GM12878 (cell line): ENCODE measurements around the gene PRAF2. TPM values are rescaled to one million over a fixed set of nuclear protein-coding genes. Genes with fewer than 3 reads are reported as not detected.

Experiments
- ATAC-seq: fragments of 200-7000 bp; cut with Tn5 transposase; 3 replicates; pipeline ENCODE4 v1.9.1; 2020; ENCODE audit warnings: mild to moderate bottlenecking, moderate library complexity
- BruUV-seq: library from RNA; stranded (reverse); fragments of 400-500 nt; replicated peaks from 2 replicates; lab custom pipeline; 2021; lab: Mats Ljungman, UMichigan
- CTCF ChIA-PET: fragments of 300-600 bp; sonication (Branson Sonifier 250); formaldehyde crosslinking; extraction: SDS; loops from one replicate; lab custom pipeline; 2021; ENCODE audit warnings: inconsistent platforms; lab: Yijun Ruan, JAX
- POLR2A ChIA-PET: fragments of 350-600 bp; formaldehyde crosslinking; extraction: SDS; loops from one replicate; lab custom pipeline; 2021; ENCODE audit warnings: inconsistent platforms; lab: Charles Lee
- RAD21 ChIA-PET: fragments of 300-600 bp; sonication (Branson Sonifier 250); formaldehyde crosslinking; loops from one replicate; lab custom pipeline; 2023; ENCODE audit warnings: antibody characterized with exemption; ENCODE audit not compliant: unreplicated experiment; lab: Charles Lee
- SMC1A ChIA-PET: fragments of 300-600 bp; sonication (Branson Sonifier 250); formaldehyde crosslinking; loops from one replicate; lab custom pipeline; 2023; ENCODE audit not compliant: unreplicated experiment, uncharacterized antibody; lab: Charles Lee
- DNase-seq: peaks from one replicate; pipeline ENCODE4 v3.0.0-alpha.2; 2011; ENCODE audit warnings: low read depth, low spot score
- FAIRE-seq: peaks from 3 replicates; lab custom pipeline; 2011; peaks lifted over from hg19 to GRCh38; lab: Jason Lieb, UNC
- H2AFZ ChIP-seq: 2 replicates; pipeline ENCODE4 v1.6.0; 2011; ENCODE audit warnings: low read depth, low read length, control low read depth; ENCODE audit not compliant: control insufficient read depth
- H3K27ac ChIP-seq: 2 replicates; pipeline ENCODE4 v1.5.1; 2011; ENCODE audit warnings: control low read depth; ENCODE audit not compliant: control insufficient read depth, insufficient read depth
- H3K27me3 ChIP-seq, 2 experiments: replicated peaks in 1 of 2; 2 replicates each; pipeline versions ENCODE4 v1.6.0 to v1.6.1; 2011; ENCODE audit warnings: low read length in 1 of 2; ENCODE audit not compliant: control insufficient read depth in 2 of 2, insufficient read depth in 2 of 2
- H3K36me3 ChIP-seq, 2 experiments: 2 replicates each; pipeline ENCODE4 v1.5.1; 2011; ENCODE audit warnings: low read length in 1 of 2; ENCODE audit not compliant: control insufficient read depth in 2 of 2, insufficient read depth in 2 of 2
- H3K4me1 ChIP-seq: 2 replicates; pipeline ENCODE4 v1.6.1; 2011; ENCODE audit warnings: mild to moderate bottlenecking, low read length, moderate library complexity, mixed read lengths; ENCODE audit not compliant: control insufficient read depth, insufficient read depth
- H3K4me2 ChIP-seq: 2 replicates; pipeline ENCODE4 v1.6.0; 2011; ENCODE audit warnings: control low read depth; ENCODE audit not compliant: control insufficient read depth, insufficient read depth
- H3K4me3 ChIP-seq: fragments of 200-600 bp; sonication (generic); 2 replicates; pipeline ENCODE4 v1.5.1; 2016
- H3K79me2 ChIP-seq: 2 replicates; pipeline ENCODE4 v1.6.0; 2011; ENCODE audit warnings: low read length; ENCODE audit not compliant: control insufficient read depth, insufficient read depth
- H3K9ac ChIP-seq: 2 replicates; pipeline ENCODE4 v1.8.0; 2011; ENCODE audit warnings: low read length, control low read depth, mixed read lengths; ENCODE audit not compliant: control insufficient read depth, insufficient read depth
- H3K9me3 ChIP-seq: replicated peaks from 3 replicates; pipeline ENCODE4 v1.5.1; 2011; ENCODE audit warnings: mild to moderate bottlenecking, low read length; ENCODE audit not compliant: control insufficient read depth, insufficient read depth
- H4K20me1 ChIP-seq: 2 replicates; pipeline ENCODE4 v1.6.0; 2011; ENCODE audit not compliant: control insufficient read depth, insufficient read depth
- CEBPB ChIP-seq, 2 experiments: fragments of 150-350 bp in 1 of 2; IDR thresholded peaks; 2 replicates each; pipeline ENCODE4 v1.6.1; 2012 to 2014; ENCODE audit warnings: low read depth in 2 of 2, low read length in 2 of 2, borderline replicate concordance in 1 of 2, inconsistent platforms in 1 of 2
- DPF2 ChIP-seq: fragments of 450-650 bp; IDR thresholded peaks from 2 replicates; pipeline ENCODE4 v1.6.1; 2017; ENCODE audit warnings: mild to moderate bottlenecking
- FOS ChIP-seq: IDR thresholded peaks from 3 replicates; pipeline ENCODE4 v1.6.1; 2011; ENCODE audit warnings: borderline replicate concordance; ENCODE audit not compliant: insufficient read length; ENCODE audit errors: extremely low read depth
- HDAC2 ChIP-seq: fragments of 200-600 bp; sonication (generic); IDR thresholded peaks from 2 replicates; pipeline ENCODE4 v1.6.1; 2017
- JUND ChIP-seq: IDR thresholded peaks from 2 replicates; pipeline ENCODE4 v1.6.1; 2012; ENCODE audit warnings: low read depth, mild to moderate bottlenecking, low read length, improper control_type of control experiment, moderate library complexity
- MEF2A ChIP-seq: IDR thresholded peaks from 2 replicates; pipeline ENCODE4 v1.6.1; 2011; ENCODE audit warnings: low read depth, mild to moderate bottlenecking, low read length, moderate library complexity; ENCODE audit not compliant: insufficient read depth
- POU2F2 ChIP-seq: IDR thresholded peaks from 3 replicates; pipeline ENCODE4 v1.6.1; 2011; ENCODE audit warnings: low read depth, mild to moderate bottlenecking, low read length, borderline replicate concordance
- RAD21 ChIP-seq: IDR thresholded peaks from 2 replicates; pipeline ENCODE4 v1.6.1; 2011; ENCODE audit warnings: mild to moderate bottlenecking, low read depth, low read length, moderate library complexity; ENCODE audit not compliant: insufficient read depth
- RFX5 ChIP-seq: IDR thresholded peaks from 2 replicates; pipeline ENCODE4 v1.6.1; 2011; ENCODE audit warnings: low read depth, low read length, improper control_type of control experiment
- SMAD1 ChIP-seq: fragments of 450-650 bp; IDR thresholded peaks from 2 replicates; pipeline ENCODE4 v1.6.1; 2018; ENCODE audit warnings: mild to moderate bottlenecking, low read depth; ENCODE audit not compliant: partially characterized antibody
- SREBF1 ChIP-seq: IDR thresholded peaks from 2 replicates; pipeline ENCODE4 v1.6.1; 2012; ENCODE audit warnings: mild to moderate bottlenecking, low read length
- TARDBP ChIP-seq: IDR thresholded peaks from 2 replicates; pipeline ENCODE4 v1.6.1; 2016; ENCODE audit warnings: borderline replicate concordance
- TCF3 ChIP-seq: IDR thresholded peaks from 2 replicates; pipeline ENCODE4 v1.6.1; 2012; ENCODE audit warnings: low read depth, mild to moderate bottlenecking, low read length, borderline replicate concordance; ENCODE audit not compliant: insufficient read depth
- WGBS: methylation state at CpG from one replicate; pipeline ENCODE4 v1.1.6; 2016; ENCODE audit warnings: low lambda C conversion rate; ENCODE audit not compliant: insufficient replicate concordance, insufficient coverage; ENCODE audit errors: missing lambda C conversion rate; 5-methylcytosine and 5-hydroxymethylcytosine counted together
- in situ Hi-C: fragments of 300-500 bp; cut with MboI; formaldehyde crosslinking; loops from 9 replicates; pipeline ENCODE4 v1.14.3; 2018; ENCODE audit warnings: mixed read lengths
- intact Hi-C: fragments of 100-400 bp; cut with micrococcal nuclease; formaldehyde crosslinking; loops from one replicate; pipeline ENCODE4 v1.14.2; 2022; ENCODE audit not compliant: unreplicated experiment
- polyA plus RNA-seq, 11 experiments: library from polyadenylated mRNA; depleted of rRNA in 4 of 11; unstranded in 6 of 11; stranded (reverse) in 5 of 11; fragments of >200 nt; fragmentation: Nextera tagmentation in 4 of 11; fragmentation: Illumina TruSeq in 1 of 11; extraction: Ambion mirVana in 4 of 11; extraction: Trizol in 1 of 11; gene quantifications; 1 replicate in 1 of 11; 2 replicates in 10 of 11; pipeline versions ENCODE4 v1.2.1 to v1.2.3, GENCODE V29; 2011 to 2016; ENCODE audit warnings: inconsistent platforms in 2 of 11, missing spikeins in 2 of 11, low read depth in 1 of 11
- total RNA-seq, 4 experiments: library from RNA; depleted of rRNA in 3 of 4; stranded (reverse); fragments of >200 nt in 3 of 4; fragmentation: Illumina TruSeq in 1 of 4; extraction: Trizol in 1 of 4; gene quantifications; 2 replicates each; pipeline versions ENCODE4 v1.2.1 to v1.2.3, GENCODE V29; 2013 to 2021
- TF ChIP-seq, protein P1 (sequence below): fragments of 450-650 bp; IDR thresholded peaks from 2 replicates; pipeline ENCODE4 v1.6.1; 2016; ENCODE audit warnings: mild to moderate bottlenecking, moderate library complexity, borderline replicate concordance
- TF ChIP-seq, protein P2 (sequence below): fragments of 450-650 bp; IDR thresholded peaks from 2 replicates; pipeline ENCODE4 v1.6.1; 2018; ENCODE audit warnings: borderline replicate concordance, mild to moderate bottlenecking; ENCODE audit not compliant: partially characterized antibody
- TF ChIP-seq, protein P3 (sequence below): fragments of 450-650 bp; IDR thresholded peaks from 2 replicates; pipeline ENCODE4 v1.6.1; 2017; ENCODE audit warnings: mild to moderate bottlenecking

The PRAF2 gene
- total and polyA plus RNA-seq, 10 of the 15 experiments (the other 5 are each of a cell fraction or from before 2014, with no cell fraction given): 0.80 to 16.7 (median 7.0) TPM

DNA sequence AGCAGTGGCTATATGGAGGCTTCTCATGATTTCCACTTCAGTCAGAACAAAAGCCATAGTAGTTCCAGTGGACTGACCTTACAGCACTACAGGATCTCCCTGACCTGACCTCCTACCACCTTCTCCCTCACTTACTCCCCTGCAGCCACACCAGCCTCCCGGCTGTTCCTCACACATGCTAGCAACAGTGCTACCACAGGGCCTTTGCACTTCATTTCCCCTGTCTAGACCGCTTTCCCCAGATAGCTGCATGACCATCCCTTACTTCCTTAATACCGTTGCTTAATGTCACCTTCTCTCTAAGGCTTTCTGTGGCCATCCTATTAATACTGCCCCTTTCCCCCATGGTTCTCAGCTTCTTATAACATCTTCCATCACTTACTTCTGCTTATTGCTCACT lies 36.6 kb upstream of the PRAF2 start:
- Histone ChIP-seq H3K36me3 (peaks cover 0 to 1% of the 10 kb centered on the region in 2 experiments; a peak in 3 of 4 replicates), H3K27me3 (no peaks in the 10 kb centered on the region), H3K79me2 (no peaks in the 10 kb centered on the region), H3K4me2 (no peak overlapping the region), H4K20me1 (no peaks in the 10 kb centered on the region), H3K4me3 (no peak overlapping the region), H3K4me1 (no peaks in the 10 kb centered on the region), H2AFZ (no peak overlapping the region), H3K9ac (no peak overlapping the region), H3K9me3 (no peaks in the 10 kb centered on the region), H3K27ac (no peak overlapping the region)
- POLR2A ChIA-PET: interaction anchor here (0.6 kb wide), 1 partner anchor 1474 kb away, joined by 3 read pairs; no protein-coding TSS in a partner anchor
- BruUV-seq: TSS peak; percentile 54
- CTCF ChIA-PET: interaction anchor here (1.2 kb wide), 1 partner anchor 9 kb away, joined by 3 read pairs; no protein-coding TSS in a partner anchor
- ATAC-seq: no peak
- no peak for FAIRE-seq
- DNase-seq: no peak
- WGBS: 52% methylated on average over 3 of the region's 3 CpGs
- SMC1A ChIA-PET: no interaction called here
- in situ Hi-C loops (no loop called here), intact Hi-C loops (no loop called here)
- RAD21 ChIA-PET: no interaction called here
- TF ChIP-seq, protein P1, sequence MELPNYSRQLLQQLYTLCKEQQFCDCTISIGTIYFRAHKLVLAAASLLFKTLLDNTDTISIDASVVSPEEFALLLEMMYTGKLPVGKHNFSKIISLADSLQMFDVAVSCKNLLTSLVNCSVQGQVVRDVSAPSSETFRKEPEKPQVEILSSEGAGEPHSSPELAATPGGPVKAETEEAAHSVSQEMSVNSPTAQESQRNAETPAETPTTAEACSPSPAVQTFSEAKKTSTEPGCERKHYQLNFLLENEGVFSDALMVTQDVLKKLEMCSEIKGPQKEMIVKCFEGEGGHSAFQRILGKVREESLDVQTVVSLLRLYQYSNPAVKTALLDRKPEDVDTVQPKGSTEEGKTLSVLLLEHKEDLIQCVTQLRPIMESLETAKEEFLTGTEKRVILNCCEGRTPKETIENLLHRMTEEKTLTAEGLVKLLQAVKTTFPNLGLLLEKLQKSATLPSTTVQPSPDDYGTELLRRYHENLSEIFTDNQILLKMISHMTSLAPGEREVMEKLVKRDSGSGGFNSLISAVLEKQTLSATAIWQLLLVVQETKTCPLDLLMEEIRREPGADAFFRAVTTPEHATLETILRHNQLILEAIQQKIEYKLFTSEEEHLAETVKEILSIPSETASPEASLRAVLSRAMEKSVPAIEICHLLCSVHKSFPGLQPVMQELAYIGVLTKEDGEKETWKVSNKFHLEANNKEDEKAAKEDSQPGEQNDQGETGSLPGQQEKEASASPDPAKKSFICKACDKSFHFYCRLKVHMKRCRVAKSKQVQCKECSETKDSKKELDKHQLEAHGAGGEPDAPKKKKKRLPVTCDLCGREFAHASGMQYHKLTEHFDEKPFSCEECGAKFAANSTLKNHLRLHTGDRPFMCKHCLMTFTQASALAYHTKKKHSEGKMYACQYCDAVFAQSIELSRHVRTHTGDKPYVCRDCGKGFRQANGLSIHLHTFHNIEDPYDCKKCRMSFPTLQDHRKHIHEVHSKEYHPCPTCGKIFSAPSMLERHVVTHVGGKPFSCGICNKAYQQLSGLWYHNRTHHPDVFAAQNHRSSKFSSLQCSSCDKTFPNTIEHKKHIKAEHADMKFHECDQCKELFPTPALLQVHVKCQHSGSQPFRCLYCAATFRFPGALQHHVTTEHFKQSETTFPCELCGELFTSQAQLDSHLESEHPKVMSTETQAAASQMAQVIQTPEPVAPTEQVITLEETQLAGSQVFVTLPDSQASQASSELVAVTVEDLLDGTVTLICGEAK: no peak
- TF ChIP-seq DPF2: no peak
- TF ChIP-seq, protein P2, sequence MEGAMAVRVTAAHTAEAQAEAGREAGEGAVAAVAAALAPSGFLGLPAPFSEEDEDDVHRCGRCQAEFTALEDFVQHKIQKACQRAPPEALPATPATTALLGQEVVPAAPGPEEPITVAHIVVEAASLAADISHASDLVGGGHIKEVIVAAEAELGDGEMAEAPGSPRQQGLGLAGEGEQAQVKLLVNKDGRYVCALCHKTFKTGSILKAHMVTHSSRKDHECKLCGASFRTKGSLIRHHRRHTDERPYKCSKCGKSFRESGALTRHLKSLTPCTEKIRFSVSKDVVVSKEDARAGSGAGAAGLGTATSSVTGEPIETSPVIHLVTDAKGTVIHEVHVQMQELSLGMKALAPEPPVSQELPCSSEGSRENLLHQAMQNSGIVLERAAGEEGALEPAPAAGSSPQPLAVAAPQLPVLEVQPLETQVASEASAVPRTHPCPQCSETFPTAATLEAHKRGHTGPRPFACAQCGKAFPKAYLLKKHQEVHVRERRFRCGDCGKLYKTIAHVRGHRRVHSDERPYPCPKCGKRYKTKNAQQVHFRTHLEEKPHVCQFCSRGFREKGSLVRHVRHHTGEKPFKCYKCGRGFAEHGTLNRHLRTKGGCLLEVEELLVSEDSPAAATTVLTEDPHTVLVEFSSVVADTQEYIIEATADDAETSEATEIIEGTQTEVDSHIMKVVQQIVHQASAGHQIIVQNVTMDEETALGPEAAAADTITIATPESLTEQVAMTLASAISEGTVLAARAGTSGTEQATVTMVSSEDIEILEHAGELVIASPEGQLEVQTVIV: no peak
- no peak for TF ChIP-seq RAD21
- TF ChIP-seq TARDBP: no peak
- TF ChIP-seq SMAD1: no peak
- TF ChIP-seq, protein P3, sequence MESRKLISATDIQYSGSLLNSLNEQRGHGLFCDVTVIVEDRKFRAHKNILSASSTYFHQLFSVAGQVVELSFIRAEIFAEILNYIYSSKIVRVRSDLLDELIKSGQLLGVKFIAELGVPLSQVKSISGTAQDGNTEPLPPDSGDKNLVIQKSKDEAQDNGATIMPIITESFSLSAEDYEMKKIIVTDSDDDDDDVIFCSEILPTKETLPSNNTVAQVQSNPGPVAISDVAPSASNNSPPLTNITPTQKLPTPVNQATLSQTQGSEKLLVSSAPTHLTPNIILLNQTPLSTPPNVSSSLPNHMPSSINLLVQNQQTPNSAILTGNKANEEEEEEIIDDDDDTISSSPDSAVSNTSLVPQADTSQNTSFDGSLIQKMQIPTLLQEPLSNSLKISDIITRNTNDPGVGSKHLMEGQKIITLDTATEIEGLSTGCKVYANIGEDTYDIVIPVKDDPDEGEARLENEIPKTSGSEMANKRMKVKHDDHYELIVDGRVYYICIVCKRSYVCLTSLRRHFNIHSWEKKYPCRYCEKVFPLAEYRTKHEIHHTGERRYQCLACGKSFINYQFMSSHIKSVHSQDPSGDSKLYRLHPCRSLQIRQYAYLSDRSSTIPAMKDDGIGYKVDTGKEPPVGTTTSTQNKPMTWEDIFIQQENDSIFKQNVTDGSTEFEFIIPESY: no peak
- no peak for TF ChIP-seq POU2F2
- no peak for TF ChIP-seq SREBF1
- no peak for TF ChIP-seq FOS
- TF ChIP-seq RFX5: no peak
- no peak for TF ChIP-seq MEF2A
- TF ChIP-seq TCF3: no peak
- TF ChIP-seq CEBPB (IDR thresholded peaks at IDR 0.05; ENCODE audit: borderline replicate concordance in 1 of 2, low read depth in 2 of 2, low read length in 2 of 2): no peak
- TF ChIP-seq JUND: no peak
- no peak for TF ChIP-seq HDAC2
